Tibial nerve (tissue), 4 donors: ENCODE results near the gene PGGHG. TPM values are rescaled to one million over a fixed set of nuclear protein-coding genes. Genes with fewer than 3 reads are reported as not detected.
A peak's percentile ranks its signal among the peaks of the same experiment; 100 is the strongest.
"Not testable (repeated sequence)": the region's sequence is repeated elsewhere in the genome, so short reads cannot be mapped to it uniquely, and the experiment has no call there.

Experiments
- DNase-seq, 2 donors: peaks; one replicate each; pipeline ENCODE4 v3.0.0-alpha.2; 2019; ENCODE audit warnings: low spot score in 2 of 2
- H3K27ac ChIP-seq, 4 donors: fragments of 200-600 bp; sonication (generic) in 3 of 4; one replicate each; pipeline ENCODE4 v1.5.1; 2017 to 2019; ENCODE audit warnings: mild to moderate bottlenecking in 1 of 4
- H3K27me3 ChIP-seq, 2 donors: fragments of 200-600 bp; sonication (generic) in 1 of 2; one replicate each; pipeline versions ENCODE4 v1.5.1 to v1.6.0; 2017 to 2019
- H3K36me3 ChIP-seq, 3 donors: fragments of 200-600 bp; sonication (generic); one replicate each; pipeline ENCODE4 v1.5.1; 2018 to 2019
- H3K4me1 ChIP-seq, 4 donors: fragments of 200-600 bp; sonication (generic) in 3 of 4; one replicate each; pipeline ENCODE4 v1.5.1; 2017 to 2019
- H3K4me3 ChIP-seq, 4 donors: fragments of 200-600 bp; sonication (generic) in 3 of 4; one replicate each; pipeline ENCODE4 v1.5.1; 2017 to 2019; ENCODE audit warnings: mild to moderate bottlenecking in 1 of 4, moderate library complexity in 1 of 4
- H3K9me3 ChIP-seq, 4 donors: fragments of 200-600 bp; sonication (generic) in 3 of 4; one replicate each; pipeline ENCODE4 v1.5.1; 2017 to 2019
- EP300 ChIP-seq, 2 donors: sonication (generic); formaldehyde crosslinking; IDR thresholded peaks; one replicate each; pipeline ENCODE4 v1.6.1; 2017; ENCODE audit warnings: antibody characterized with exemption in 2 of 2, mild to moderate bottlenecking in 1 of 2
- POLR2A ChIP-seq, 2 donors: fragments of 450-650 bp; IDR thresholded peaks; one replicate each; pipeline ENCODE4 v1.6.1; 2017; ENCODE audit warnings: antibody characterized with exemption in 2 of 2, mild to moderate bottlenecking in 2 of 2, moderate library complexity in 2 of 2
- WGBS, 2 donors: methylation state at CpG; one replicate each; pipeline ENCODE4 v1.1.5; 2018; 5-methylcytosine and 5-hydroxymethylcytosine counted together
- total RNA-seq, 4 donors: library from RNA; depleted of rRNA; stranded (reverse); fragments of >200 nt; gene quantifications; one replicate each; pipeline ENCODE4 v1.1.0, GENCODE V29; 2016
- TF ChIP-seq, protein P1 (sequence below), 5 experiments: fragments of 200-600 bp in 3 of 5; fragments of 450-650 bp in 2 of 5; sonication (generic) in 3 of 5; IDR thresholded peaks; one replicate each; pipeline ENCODE4 v1.5.1; 2016 to 2019; ENCODE audit warnings: antibody characterized with exemption in 5 of 5, mild to moderate bottlenecking in 3 of 5, moderate library complexity in 2 of 5

PGGHG gene
- total RNA-seq, 4 donors from 2014 or later = 43.7 to 166 (median 55.6) TPM

DNA sequence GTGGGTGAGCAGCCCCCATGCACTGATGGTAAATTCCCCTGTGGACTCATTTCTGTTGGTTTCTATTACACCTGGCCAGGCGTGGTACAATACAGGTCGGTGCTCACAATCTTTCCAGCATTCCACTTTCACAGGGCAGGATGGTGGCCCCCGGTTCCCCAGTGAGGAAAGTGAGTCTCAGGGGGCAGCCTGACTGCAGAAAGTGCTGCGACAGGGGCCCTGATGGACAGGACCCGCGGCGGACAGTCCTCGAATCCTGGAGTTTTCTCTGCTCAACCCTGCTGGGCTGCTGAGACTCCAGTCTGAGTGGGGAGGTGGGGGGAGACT, 3.1 kb upstream of the PGGHG start:
- peaks cover 4 to 50% of the 10 kb centered on the region in 2 donors for H3K27me3 ChIP-seq
- H3K27ac ChIP-seq = no peak overlapping the region
- TF ChIP-seq POLR2A (IDR thresholded peaks at IDR 0.05) = no peak
- TF ChIP-seq, protein P1, sequence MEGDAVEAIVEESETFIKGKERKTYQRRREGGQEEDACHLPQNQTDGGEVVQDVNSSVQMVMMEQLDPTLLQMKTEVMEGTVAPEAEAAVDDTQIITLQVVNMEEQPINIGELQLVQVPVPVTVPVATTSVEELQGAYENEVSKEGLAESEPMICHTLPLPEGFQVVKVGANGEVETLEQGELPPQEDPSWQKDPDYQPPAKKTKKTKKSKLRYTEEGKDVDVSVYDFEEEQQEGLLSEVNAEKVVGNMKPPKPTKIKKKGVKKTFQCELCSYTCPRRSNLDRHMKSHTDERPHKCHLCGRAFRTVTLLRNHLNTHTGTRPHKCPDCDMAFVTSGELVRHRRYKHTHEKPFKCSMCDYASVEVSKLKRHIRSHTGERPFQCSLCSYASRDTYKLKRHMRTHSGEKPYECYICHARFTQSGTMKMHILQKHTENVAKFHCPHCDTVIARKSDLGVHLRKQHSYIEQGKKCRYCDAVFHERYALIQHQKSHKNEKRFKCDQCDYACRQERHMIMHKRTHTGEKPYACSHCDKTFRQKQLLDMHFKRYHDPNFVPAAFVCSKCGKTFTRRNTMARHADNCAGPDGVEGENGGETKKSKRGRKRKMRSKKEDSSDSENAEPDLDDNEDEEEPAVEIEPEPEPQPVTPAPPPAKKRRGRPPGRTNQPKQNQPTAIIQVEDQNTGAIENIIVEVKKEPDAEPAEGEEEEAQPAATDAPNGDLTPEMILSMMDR (IDR thresholded peaks at IDR 0.05) = no peak
- no peak for TF ChIP-seq EP300 (IDR thresholded peaks at IDR 0.05)
- no peaks in the 10 kb centered on the region for H3K36me3 ChIP-seq
- no peak overlapping the region for H3K4me3 ChIP-seq
- no peaks in the 10 kb centered on the region for H3K9me3 ChIP-seq
- peaks cover 0 to 28% (median 22%) of the 10 kb centered on the region in 4 donors for H3K4me1 ChIP-seq
- 83 to 92% methylated on average over 8 of the region's 8 CpGs for WGBS, 2 donors
- DNase-seq = peak in 1 of 2 donors; percentile 3

GRCh38 chr11:286977-287820, 1.7 kb upstream of the PGGHG start:
- Histone ChIP-seq H3K27me3 (peaks cover 0 to 36% of the 10 kb centered on the region in 2 donors), H3K4me1 (peaks cover 0 to 22% (median 15%) of the 10 kb centered on the region in 4 donors), H3K4me3 (peak overlapping the region in 1 of 4 donors; percentile 69), H3K36me3 (peaks cover 0 to 11% (median 0%) of the 10 kb centered on the region in 3 donors), H3K27ac (peak overlapping the region in 1 of 4 donors; percentile 86)
- 88% methylated on average over 27 of the region's 27 CpGs for WGBS, 2 donors
- not testable (repeated sequence) for DNase-seq, H3K9me3 ChIP-seq

GRCh38 chr11:287821-288477, 977 bp upstream of the PGGHG start:
- no peak for DNase-seq
- 32 to 39% methylated on average over 38 to 41 of the region's 41 CpGs for WGBS, 2 donors
- H3K27ac ChIP-seq = peak overlapping the region in 2 of 4 donors; percentile 86 to 87
- peaks cover 0 to 18% (median 0%) of the 10 kb centered on the region in 3 donors for H3K36me3 ChIP-seq
- H3K4me1 ChIP-seq = peaks cover 0 to 22% (median 15%) of the 10 kb centered on the region in 4 donors
- H3K4me3 ChIP-seq = peak overlapping the region; percentile 53 to 90 (median 70)
- H3K9me3 ChIP-seq = no peaks in the 10 kb centered on the region
- H3K27me3 ChIP-seq = peaks cover 0 to 29% of the 10 kb centered on the region in 2 donors
- TF ChIP-seq, protein P1 (IDR thresholded peaks at IDR 0.05) = no peak

- Histone ChIP-seq H3K4me1 (peaks cover 0 to 22% (median 15%) of the 10 kb centered on the region in 4 donors), H3K36me3 (peaks cover 0 to 32% (median 0%) of the 10 kb centered on the region in 3 donors), H3K27me3 (peaks cover 0 to 16% of the 10 kb centered on the region in 2 donors), H3K27ac (peak overlapping the region; percentile 30 to 87 (median 82)), H3K4me3 (peak overlapping the region; percentile 46 to 90 (median 70)), H3K9me3 (no peaks in the 10 kb centered on the region)
- TF ChIP-seq EP300 (IDR thresholded peaks at IDR 0.05) = no peak
- TF ChIP-seq, protein P1 (IDR thresholded peaks at IDR 0.05) = no peak
- no peak for TF ChIP-seq POLR2A (IDR thresholded peaks at IDR 0.05)
- 29% methylated on average over 6 to 7 of the region's 14 CpGs for WGBS, 2 donors
- no peak for DNase-seq
Measured at GRCh38 chr11:289398-289711, 429 bp downstream of the PGGHG start.

DNA sequence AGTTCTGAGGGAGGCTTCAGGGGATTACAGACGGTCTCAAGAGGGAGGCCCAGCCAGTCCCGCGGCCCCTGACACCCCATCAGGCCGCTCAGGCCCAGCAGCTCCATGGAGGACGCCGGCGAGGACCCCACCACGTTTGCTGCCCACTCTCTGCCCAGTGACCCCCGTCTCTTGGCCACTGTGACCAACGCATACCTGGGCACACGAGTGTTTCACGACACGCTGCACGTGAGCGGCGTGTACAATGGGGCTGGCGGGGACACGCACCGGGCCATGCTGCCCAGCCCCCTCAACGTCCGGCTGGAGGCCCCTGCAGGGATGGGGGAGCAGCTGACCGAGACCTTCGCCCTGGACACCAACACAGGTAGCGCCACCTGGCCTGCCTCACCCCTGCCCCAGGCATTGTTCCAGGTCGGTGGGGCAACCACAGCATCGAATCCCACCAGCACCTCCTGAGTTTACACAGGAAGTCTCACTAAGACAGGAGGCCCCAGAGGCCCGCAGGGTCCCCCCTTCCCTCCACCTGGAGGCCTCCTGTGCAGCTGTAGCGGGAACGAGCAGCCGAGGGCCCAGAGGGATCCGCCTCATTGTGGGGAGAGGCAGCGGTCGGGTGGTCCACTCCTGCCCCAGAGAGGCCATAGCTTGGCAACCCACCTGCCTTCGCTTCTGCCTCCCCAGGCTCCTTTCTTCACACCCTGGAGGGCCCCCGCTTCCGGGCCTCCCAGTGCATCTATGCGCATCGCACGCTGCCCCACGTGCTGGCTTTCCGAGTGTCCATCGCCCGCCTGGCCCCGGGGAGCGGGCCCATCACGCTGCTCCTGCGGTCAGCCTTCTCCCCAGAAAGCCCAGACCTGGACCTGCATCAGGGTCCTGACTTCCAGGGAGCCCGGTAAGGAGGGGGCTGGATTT, 1.0 kb downstream of the PGGHG start:
- Histone ChIP-seq H3K9me3 (no peaks in the 10 kb centered on the region), H3K27ac (peak overlapping the region; percentile 30 to 87 (median 82)), H3K4me3 (peak overlapping the region; percentile 46 to 90 (median 70)), H3K4me1 (peaks cover 0 to 22% (median 15%) of the 10 kb centered on the region in 4 donors), H3K36me3 (peaks cover 0 to 38% (median 0%) of the 10 kb centered on the region in 3 donors), H3K27me3 (peaks cover 0 to 10% of the 10 kb centered on the region in 2 donors)
- TF ChIP-seq POLR2A (IDR thresholded peaks at IDR 0.05) (no peak), EP300 (IDR thresholded peaks at IDR 0.05) (no peak)
- TF ChIP-seq, protein P1 (IDR thresholded peaks at IDR 0.05) = no peak
- DNase-seq = no peak
- 88 to 90% methylated on average over 35 to 42 of the region's 48 CpGs for WGBS, 2 donors
